Measurements from ENCODE around the gene ZNF628.

Gene ZNF628

DNA sequence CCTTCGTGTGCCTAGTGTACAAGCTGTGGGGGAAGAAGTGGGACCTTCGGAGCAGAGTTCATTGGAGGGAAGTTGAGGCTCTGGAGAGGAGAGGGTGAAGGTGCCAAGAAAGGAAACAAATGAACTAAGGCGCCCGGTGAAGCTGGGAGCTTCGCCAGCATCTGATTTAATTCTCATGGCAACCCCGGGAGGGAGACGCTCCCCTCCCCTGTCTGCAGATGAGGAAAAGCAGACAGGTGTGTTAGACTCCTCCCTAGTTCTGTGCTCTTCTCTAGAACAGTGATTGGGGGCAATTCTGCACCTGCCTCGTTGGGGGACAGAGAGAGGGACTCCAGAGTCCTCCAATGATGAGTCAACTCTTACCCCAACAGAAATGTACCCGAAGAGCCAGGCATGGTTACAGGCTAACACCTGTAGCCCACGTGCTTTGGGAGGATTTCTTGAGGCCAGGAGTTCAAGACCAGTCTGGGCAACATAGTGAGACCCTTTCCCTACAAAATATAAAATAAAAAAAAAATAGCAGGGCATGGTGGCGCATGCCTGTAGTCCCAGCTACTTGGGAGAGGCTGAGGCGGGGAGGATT lies 16.0 kb downstream of the ZNF628 start:
- TF ChIP-seq, protein P1, sequence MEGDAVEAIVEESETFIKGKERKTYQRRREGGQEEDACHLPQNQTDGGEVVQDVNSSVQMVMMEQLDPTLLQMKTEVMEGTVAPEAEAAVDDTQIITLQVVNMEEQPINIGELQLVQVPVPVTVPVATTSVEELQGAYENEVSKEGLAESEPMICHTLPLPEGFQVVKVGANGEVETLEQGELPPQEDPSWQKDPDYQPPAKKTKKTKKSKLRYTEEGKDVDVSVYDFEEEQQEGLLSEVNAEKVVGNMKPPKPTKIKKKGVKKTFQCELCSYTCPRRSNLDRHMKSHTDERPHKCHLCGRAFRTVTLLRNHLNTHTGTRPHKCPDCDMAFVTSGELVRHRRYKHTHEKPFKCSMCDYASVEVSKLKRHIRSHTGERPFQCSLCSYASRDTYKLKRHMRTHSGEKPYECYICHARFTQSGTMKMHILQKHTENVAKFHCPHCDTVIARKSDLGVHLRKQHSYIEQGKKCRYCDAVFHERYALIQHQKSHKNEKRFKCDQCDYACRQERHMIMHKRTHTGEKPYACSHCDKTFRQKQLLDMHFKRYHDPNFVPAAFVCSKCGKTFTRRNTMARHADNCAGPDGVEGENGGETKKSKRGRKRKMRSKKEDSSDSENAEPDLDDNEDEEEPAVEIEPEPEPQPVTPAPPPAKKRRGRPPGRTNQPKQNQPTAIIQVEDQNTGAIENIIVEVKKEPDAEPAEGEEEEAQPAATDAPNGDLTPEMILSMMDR (conservative IDR thresholded peaks at IDR 0.05; ENCODE audit: low read depth, low read length) = no peak
- Histone ChIP-seq H4K20me1 (ENCODE audit: insufficient read depth) (no peaks in the 10 kb centered on the region), H3K79me2 (ENCODE audit: insufficient read depth, low read depth) (no peaks in the 10 kb centered on the region), H3K36me3 (ENCODE audit: insufficient read depth) (no peaks in the 10 kb centered on the region), H3K4me1 (ENCODE audit: low read depth, poor library complexity, severe bottlenecking) (no peaks in the 10 kb centered on the region), H2AFZ (ENCODE audit: low read depth) (no peak overlapping the region), H3K9ac (no peak overlapping the region), H3K27ac (no peak overlapping the region), H3K4me3 (IDR thresholded peaks at IDR 0.05; ENCODE audit: insufficient read depth, low read depth, low read length) (no peak overlapping the region), H3K4me2 (no peak overlapping the region), H3K27me3 (ENCODE audit: insufficient read depth, low read depth) (peaks cover 85% of the 10 kb centered on the region)

DNA sequence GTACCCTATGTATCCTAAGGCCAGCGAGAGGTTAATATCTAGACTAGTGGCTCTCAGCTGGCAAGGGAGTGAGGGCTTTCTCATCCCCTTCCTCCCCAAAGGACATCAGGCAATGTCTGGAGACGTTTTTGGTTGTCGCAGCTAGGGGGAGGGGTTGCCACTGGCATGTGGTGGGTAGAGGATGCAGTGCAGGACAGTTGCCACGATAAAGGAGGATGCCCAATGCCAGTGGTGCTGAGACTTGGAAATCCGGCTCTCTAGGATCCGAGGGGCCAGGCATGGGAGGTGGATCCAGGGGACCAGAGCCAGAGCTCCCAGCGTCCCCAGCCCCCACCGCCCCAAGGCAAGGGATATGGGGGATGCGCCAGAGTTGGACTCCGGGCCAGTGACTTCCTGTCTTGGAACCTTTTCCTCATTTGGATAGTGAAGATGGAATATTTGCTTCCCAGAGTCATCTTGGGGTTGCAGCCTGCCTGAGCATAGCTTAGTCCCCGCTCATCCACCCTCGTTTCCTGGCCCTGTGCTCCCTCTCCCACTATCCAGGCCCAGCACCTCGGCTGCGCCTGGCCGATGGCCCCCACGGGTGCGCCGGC lies 16.7 kb downstream of the ZNF628 start:
- Histone ChIP-seq H3K36me3 (ENCODE audit: insufficient read depth) (no peaks in the 10 kb centered on the region), H3K27me3 (ENCODE audit: insufficient read depth, low read depth) (peaks cover 89% of the 10 kb centered on the region), H2AFZ (ENCODE audit: low read depth) (no peak overlapping the region), H3K4me3 (IDR thresholded peaks at IDR 0.05; ENCODE audit: insufficient read depth, low read depth, low read length) (no peak overlapping the region), H4K20me1 (ENCODE audit: insufficient read depth) (no peaks in the 10 kb centered on the region), H3K79me2 (ENCODE audit: insufficient read depth, low read depth) (no peaks in the 10 kb centered on the region), H3K4me1 (ENCODE audit: low read depth, poor library complexity, severe bottlenecking) (no peaks in the 10 kb centered on the region), H3K27ac (no peak overlapping the region), H3K9ac (no peak overlapping the region), H3K4me2 (no peak overlapping the region)
- TF ChIP-seq, protein P1 (conservative IDR thresholded peaks at IDR 0.05; ENCODE audit: low read depth, low read length) = no peak

DNA sequence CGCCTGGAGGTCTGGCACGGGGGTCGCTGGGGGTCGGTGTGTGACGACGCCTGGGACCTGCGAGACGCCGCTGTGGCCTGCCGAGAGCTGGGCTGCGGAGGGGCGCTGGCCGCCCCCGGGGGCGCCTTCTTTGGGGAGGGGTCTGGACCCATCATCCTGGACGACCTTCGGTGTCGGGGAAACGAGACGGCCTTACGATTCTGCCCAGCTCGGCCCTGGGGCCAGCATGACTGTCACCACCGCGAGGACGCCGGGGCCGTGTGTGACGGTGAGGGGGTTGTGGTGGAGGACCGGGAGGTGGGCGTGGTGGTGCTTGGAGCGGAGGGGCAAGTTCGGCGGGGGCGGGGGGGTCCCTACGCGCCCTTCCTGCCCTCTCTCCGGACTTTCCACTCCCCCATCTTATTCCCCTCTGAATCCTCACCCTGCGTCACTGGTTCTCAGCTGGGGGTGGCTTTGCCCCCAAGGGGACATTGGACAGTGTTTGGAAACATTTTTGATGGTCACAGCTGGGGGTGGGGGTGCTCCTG lies 17.3 kb downstream of the ZNF628 start:
- Histone ChIP-seq H3K4me2 (no peak overlapping the region), H3K9ac (no peak overlapping the region), H3K4me1 (ENCODE audit: low read depth, poor library complexity, severe bottlenecking) (no peaks in the 10 kb centered on the region), H2AFZ (ENCODE audit: low read depth) (no peak overlapping the region), H3K79me2 (ENCODE audit: insufficient read depth, low read depth) (no peaks in the 10 kb centered on the region), H3K4me3 (IDR thresholded peaks at IDR 0.05; ENCODE audit: insufficient read depth, low read depth, low read length) (no peak overlapping the region), H3K27ac (no peak overlapping the region), H3K27me3 (ENCODE audit: insufficient read depth, low read depth) (peaks cover 95% of the 10 kb centered on the region), H3K36me3 (ENCODE audit: insufficient read depth) (no peaks in the 10 kb centered on the region), H4K20me1 (ENCODE audit: insufficient read depth) (no peaks in the 10 kb centered on the region)
- TF ChIP-seq, protein P1 (conservative IDR thresholded peaks at IDR 0.05; ENCODE audit: low read depth, low read length) = no peak

GRCh38 chr19:55494172-55494761 lies 17.9 kb downstream of the ZNF628 start:
- Histone ChIP-seq H4K20me1 (ENCODE audit: insufficient read depth) (no peaks in the 10 kb centered on the region), H3K4me1 (ENCODE audit: low read depth, poor library complexity, severe bottlenecking) (no peaks in the 10 kb centered on the region), H3K9ac (no peak overlapping the region), H3K36me3 (ENCODE audit: insufficient read depth) (no peaks in the 10 kb centered on the region), H3K27ac (no peak overlapping the region), H3K79me2 (ENCODE audit: insufficient read depth, low read depth) (no peaks in the 10 kb centered on the region), H3K4me2 (no peak overlapping the region), H3K27me3 (ENCODE audit: insufficient read depth, low read depth) (peaks cover 97% of the 10 kb centered on the region), H2AFZ (ENCODE audit: low read depth) (no peak overlapping the region), H3K4me3 (IDR thresholded peaks at IDR 0.05; ENCODE audit: insufficient read depth, low read depth, low read length) (no peak overlapping the region)
- TF ChIP-seq, protein P1 (conservative IDR thresholded peaks at IDR 0.05; ENCODE audit: low read depth, low read length) = no peak
